HEK293 (cell line): ENCODE measurements around the gene PLP2.

Source experiments
- CTCF ChIA-PET: fragments of 350-600 bp; formaldehyde crosslinking; extraction: SDS; loops from one replicate; lab custom pipeline; 2021; ENCODE audit warnings: antibody characterized with exemption; lab: Yijun Ruan, JAX
- POLR2A ChIA-PET: fragments of 300-600 bp; formaldehyde crosslinking; extraction: SDS; loops from one replicate; lab custom pipeline; 2020; ENCODE audit warnings: antibody characterized with exemption, inconsistent platforms; lab: Yijun Ruan, JAX
- H3K27ac ChIP-seq: fragments of 200-500 bp; sonication (Bioruptor generic); 2 replicates; pipeline ENCODE4 v1.5.1; 2014; ENCODE audit warnings: low read depth, low read length, control low read depth, inconsistent platforms; ENCODE audit errors: extremely low read depth
- H3K36me3 ChIP-seq, 2 experiments: fragments of 200-500 bp in 1 of 2; sonication (Bioruptor generic) in 1 of 2; 1 replicate in 1 of 2; 2 replicates in 1 of 2; pipeline ENCODE4 v1.5.1; 2014 to 2017; ENCODE audit warnings: inconsistent platforms in 2 of 2, low read length in 2 of 2; ENCODE audit not compliant: control insufficient read depth in 2 of 2, insufficient read depth in 1 of 2
- H3K4me1 ChIP-seq: fragments of 200-500 bp; sonication (Bioruptor generic); 2 replicates; pipeline ENCODE4 v1.5.1; 2014; ENCODE audit warnings: mild to moderate bottlenecking, low read length, inconsistent platforms; ENCODE audit not compliant: control insufficient read depth, insufficient read depth
- H3K4me3 ChIP-seq: 2 replicates; pipeline ENCODE4 v1.5.1; 2011; ENCODE audit warnings: low read depth, mild to moderate bottlenecking, control low read depth, low read length, moderate library complexity
- H3K9me3 ChIP-seq: fragments of 200-500 bp; sonication (Bioruptor generic); 2 replicates; pipeline ENCODE4 v1.5.1; 2014; ENCODE audit warnings: low read depth, low read length, inconsistent platforms; ENCODE audit not compliant: control insufficient read depth, insufficient read depth
- AEBP2 ChIP-seq: fragments of 450-650 bp; formaldehyde crosslinking; IDR thresholded peaks from 2 replicates; pipeline ENCODE4 v1.5.1; 2016; ENCODE audit warnings: missing biosample characterization, missing genetic modification characterization, borderline replicate concordance
- FEZF1 ChIP-seq: fragments of 450-650 bp; formaldehyde crosslinking; IDR thresholded peaks from 2 replicates; pipeline ENCODE4 v1.5.1; 2016; ENCODE audit warnings: missing biosample characterization, missing genetic modification characterization
- KLF1 ChIP-seq: fragments of 450-650 bp; formaldehyde crosslinking; IDR thresholded peaks from 2 replicates; pipeline ENCODE4 v1.5.1; 2016; ENCODE audit warnings: missing biosample characterization, missing genetic modification characterization
- KLF10 ChIP-seq: fragments of 450-650 bp; IDR thresholded peaks from 2 replicates; pipeline ENCODE4 v1.5.1; 2018; ENCODE audit warnings: missing biosample characterization, mild to moderate bottlenecking, missing genetic modification characterization
- SETDB1 ChIP-seq: IDR thresholded peaks from one replicate; pipeline ENCODE4 v1.6.1; 2017; ENCODE audit warnings: mild to moderate bottlenecking, low read length, moderate library complexity, mixed read lengths; ENCODE audit not compliant: insufficient read length
- YY1 ChIP-seq: fragments of 450-650 bp; formaldehyde crosslinking; IDR thresholded peaks from 2 replicates; pipeline ENCODE4 v1.5.1; 2018; ENCODE audit warnings: missing biosample characterization, missing genetic modification characterization
- ZBTB1 ChIP-seq: fragments of 450-650 bp; formaldehyde crosslinking; IDR thresholded peaks from 2 replicates; pipeline ENCODE4 v1.5.1; 2016; ENCODE audit warnings: missing biosample characterization, missing genetic modification characterization
- ZBTB20 ChIP-seq: fragments of 450-650 bp; formaldehyde crosslinking; IDR thresholded peaks from 2 replicates; pipeline ENCODE4 v1.5.1; 2016; ENCODE audit warnings: missing biosample characterization, missing genetic modification characterization
- ZFP37 ChIP-seq: fragments of 450-650 bp; formaldehyde crosslinking; IDR thresholded peaks from 2 replicates; pipeline ENCODE4 v1.5.1; 2016; ENCODE audit warnings: missing biosample characterization, missing genetic modification characterization
- ZFP69B ChIP-seq: fragments of 450-650 bp; formaldehyde crosslinking; IDR thresholded peaks from 2 replicates; pipeline ENCODE4 v1.5.1; 2016; ENCODE audit warnings: missing biosample characterization, missing genetic modification characterization
- ZNF132 ChIP-seq: fragments of 450-650 bp; formaldehyde crosslinking; IDR thresholded peaks from 2 replicates; pipeline ENCODE4 v1.5.1; 2017; ENCODE audit warnings: missing biosample characterization, missing genetic modification characterization, borderline replicate concordance
- ZNF133 ChIP-seq: fragments of 450-650 bp; formaldehyde crosslinking; IDR thresholded peaks from 2 replicates; pipeline ENCODE4 v1.5.1; 2016; ENCODE audit warnings: missing biosample characterization, missing genetic modification characterization
- ZNF274 ChIP-seq, 2 experiments: fragments of 200-500 bp in 1 of 2; fragments of 450-650 bp in 1 of 2; sonication (Bioruptor generic) in 1 of 2; formaldehyde crosslinking in 1 of 2; IDR thresholded peaks; 2 replicates each; pipeline versions ENCODE4 v1.5.1 to v1.6.1; 2014 to 2016; ENCODE audit warnings: borderline replicate concordance in 1 of 2, inconsistent platforms in 1 of 2, low read length in 1 of 2, missing biosample characterization in 1 of 2, missing genetic modification characterization in 1 of 2
- ZNF292 ChIP-seq: fragments of 450-650 bp; formaldehyde crosslinking; IDR thresholded peaks from 2 replicates; pipeline ENCODE4 v1.5.1; 2016; ENCODE audit warnings: low read depth, missing biosample characterization, missing genetic modification characterization, borderline replicate concordance
- ZNF350 ChIP-seq: fragments of 450-650 bp; formaldehyde crosslinking; IDR thresholded peaks from 2 replicates; pipeline ENCODE4 v1.5.0; 2017; ENCODE audit warnings: missing biosample characterization, mild to moderate bottlenecking, missing genetic modification characterization
- ZNF366 ChIP-seq: fragments of 450-650 bp; formaldehyde crosslinking; conservative IDR thresholded peaks from 2 replicates; pipeline ENCODE4 v1.5.1; 2016; ENCODE audit warnings: missing biosample characterization, missing genetic modification characterization
- ZNF518A ChIP-seq: fragments of 450-650 bp; formaldehyde crosslinking; conservative IDR thresholded peaks from 2 replicates; pipeline ENCODE4 v1.5.1; 2016; ENCODE audit warnings: low read depth, missing biosample characterization, missing genetic modification characterization
- ZNF624 ChIP-seq: fragments of 450-650 bp; formaldehyde crosslinking; IDR thresholded peaks from 2 replicates; pipeline ENCODE4 v1.5.1; 2017; ENCODE audit warnings: missing biosample characterization, missing genetic modification characterization
- ZNF629 ChIP-seq: fragments of 450-650 bp; formaldehyde crosslinking; IDR thresholded peaks from 2 replicates; pipeline ENCODE4 v1.5.1; 2017; ENCODE audit warnings: missing biosample characterization, missing genetic modification characterization
- ZNF776 ChIP-seq: fragments of 450-650 bp; formaldehyde crosslinking; IDR thresholded peaks from 2 replicates; pipeline ENCODE4 v1.5.0; 2017; ENCODE audit warnings: missing biosample characterization, missing genetic modification characterization, borderline replicate concordance
- ZNF785 ChIP-seq: fragments of 450-650 bp; formaldehyde crosslinking; IDR thresholded peaks from 2 replicates; pipeline ENCODE4 v1.5.1; 2016; ENCODE audit warnings: missing biosample characterization, missing genetic modification characterization
- ZNF830 ChIP-seq: fragments of 450-650 bp; IDR thresholded peaks from 2 replicates; pipeline ENCODE4 v1.5.0; 2018; ENCODE audit warnings: missing biosample characterization, missing genetic modification characterization, low read depth, mild to moderate bottlenecking, moderate library complexity
- ZSCAN16 ChIP-seq: fragments of 450-650 bp; formaldehyde crosslinking; IDR thresholded peaks from 2 replicates; pipeline ENCODE4 v1.5.1; 2016; ENCODE audit warnings: missing biosample characterization, missing genetic modification characterization
- TF ChIP-seq, protein P1 (sequence below): fragments of 450-650 bp; formaldehyde crosslinking; IDR thresholded peaks from 2 replicates; pipeline ENCODE4 v1.5.1; 2016; ENCODE audit warnings: missing biosample characterization, missing genetic modification characterization
- TF ChIP-seq, protein P2 (sequence below): fragments of 450-650 bp; formaldehyde crosslinking; IDR thresholded peaks from 2 replicates; pipeline ENCODE4; 2016; ENCODE audit warnings: missing biosample characterization, missing genetic modification characterization

Gene PLP2

DNA sequence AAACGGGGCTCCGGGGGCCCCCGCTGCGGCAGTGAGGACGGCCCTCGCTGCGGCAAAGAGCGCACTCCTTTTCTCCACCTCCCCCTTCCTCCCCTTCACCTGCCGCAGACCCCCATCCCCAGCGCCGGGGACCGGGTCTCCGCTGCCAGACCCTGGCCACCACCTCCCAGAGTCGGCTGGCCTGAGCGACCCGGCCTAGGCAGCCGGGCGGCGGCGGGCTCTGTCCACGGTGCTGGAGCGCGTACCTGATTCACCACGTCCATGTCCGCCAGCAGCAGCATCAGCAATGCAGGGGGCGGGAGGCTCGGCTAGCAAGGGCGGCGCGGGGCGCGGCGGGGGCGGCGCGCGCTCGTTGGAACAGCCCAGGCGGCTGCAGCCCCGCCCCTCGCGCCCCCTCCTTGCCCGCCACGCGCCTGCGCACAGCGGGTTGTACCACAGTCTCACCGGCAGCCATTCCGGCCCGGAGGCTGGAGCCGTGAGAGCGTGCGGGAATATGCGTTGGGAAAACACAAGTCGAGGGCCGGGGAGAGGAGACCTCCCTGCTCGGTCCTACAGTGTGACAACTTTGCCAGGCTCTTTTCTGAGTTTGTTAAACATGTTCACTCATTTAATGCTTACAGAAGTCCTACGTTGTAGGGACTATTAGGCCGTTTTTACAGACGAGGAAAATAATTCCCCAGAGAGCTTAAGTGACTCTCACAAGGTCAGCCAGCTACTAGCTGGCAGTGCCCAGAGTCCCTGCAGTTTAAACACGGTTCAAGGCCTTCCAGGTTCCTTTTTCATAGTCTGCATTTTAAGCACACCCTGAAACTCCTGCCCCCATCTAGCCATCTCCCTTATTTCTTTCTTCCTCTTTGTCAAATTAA lies 28.4 kb downstream of the PLP2 start, which contains the start of gene SYP (continued):
- TF ChIP-seq, protein P1, sequence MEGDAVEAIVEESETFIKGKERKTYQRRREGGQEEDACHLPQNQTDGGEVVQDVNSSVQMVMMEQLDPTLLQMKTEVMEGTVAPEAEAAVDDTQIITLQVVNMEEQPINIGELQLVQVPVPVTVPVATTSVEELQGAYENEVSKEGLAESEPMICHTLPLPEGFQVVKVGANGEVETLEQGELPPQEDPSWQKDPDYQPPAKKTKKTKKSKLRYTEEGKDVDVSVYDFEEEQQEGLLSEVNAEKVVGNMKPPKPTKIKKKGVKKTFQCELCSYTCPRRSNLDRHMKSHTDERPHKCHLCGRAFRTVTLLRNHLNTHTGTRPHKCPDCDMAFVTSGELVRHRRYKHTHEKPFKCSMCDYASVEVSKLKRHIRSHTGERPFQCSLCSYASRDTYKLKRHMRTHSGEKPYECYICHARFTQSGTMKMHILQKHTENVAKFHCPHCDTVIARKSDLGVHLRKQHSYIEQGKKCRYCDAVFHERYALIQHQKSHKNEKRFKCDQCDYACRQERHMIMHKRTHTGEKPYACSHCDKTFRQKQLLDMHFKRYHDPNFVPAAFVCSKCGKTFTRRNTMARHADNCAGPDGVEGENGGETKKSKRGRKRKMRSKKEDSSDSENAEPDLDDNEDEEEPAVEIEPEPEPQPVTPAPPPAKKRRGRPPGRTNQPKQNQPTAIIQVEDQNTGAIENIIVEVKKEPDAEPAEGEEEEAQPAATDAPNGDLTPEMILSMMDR = no peak
- no peak for TF ChIP-seq ZNF624 (tag by site-specific recombination)
- peak; percentile 97 for TF ChIP-seq KLF10 (tag by site-specific recombination)
- no peak for TF ChIP-seq YY1 (tag by site-specific recombination)
- peak; percentile 60; the same call in 1 of the 2 replicates for TF ChIP-seq ZBTB20
- TF ChIP-seq AEBP2 (tag by site-specific recombination) = no peak
- TF ChIP-seq ZNF274 (IDR thresholded peaks at IDR 0.05; ENCODE audit: low read length) = no peak
- TF ChIP-seq ZNF274 (tag by site-specific recombination; IDR thresholded peaks at IDR 0.05; ENCODE audit: borderline replicate concordance) = no peak
- TF ChIP-seq ZNF350 (tag by site-specific recombination) = no peak
- no peak for TF ChIP-seq ZBTB1 (tag by site-specific recombination)
- peak; percentile 72 for TF ChIP-seq KLF1 (tag by site-specific recombination)

DNA sequence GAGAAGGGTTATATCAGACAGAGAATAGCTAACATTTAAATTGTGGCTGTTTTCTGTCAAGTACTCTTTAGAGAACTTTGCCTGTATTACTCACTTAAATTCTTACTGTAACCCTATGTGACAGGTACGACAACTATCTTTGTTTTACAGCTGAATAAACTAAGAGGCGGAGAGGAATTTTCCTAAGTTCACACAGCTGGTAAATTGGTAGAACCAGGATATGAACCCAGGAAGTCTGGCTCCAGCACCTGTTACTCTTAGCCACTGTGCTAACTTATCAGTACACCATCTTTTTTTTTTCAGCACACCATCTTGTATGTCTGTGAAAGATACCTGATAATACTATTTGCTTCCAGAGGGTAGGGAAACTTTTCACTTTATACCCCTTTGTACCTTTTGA lies 30.3 kb downstream of the PLP2 start:
- no peaks in the 10 kb centered on the region for H3K36me3 ChIP-seq
- H3K4me1 ChIP-seq = no peaks in the 10 kb centered on the region
- ChIA-PET POLR2A (interaction anchor here (0.9 kb wide), 1 partner anchor 11 kb away, joined by 3 read pairs; no protein-coding TSS in a partner anchor), CTCF (interaction anchor here (1.0 kb wide), 1 partner anchor 12 kb away, joined by 3 read pairs; no protein-coding TSS in a partner anchor)
- no peak overlapping the region for H3K27ac ChIP-seq
- H3K4me3 ChIP-seq = no peak overlapping the region
- TF ChIP-seq ZFP37 (tag by site-specific recombination) (no peak), FEZF1 (tag by site-specific recombination) (no peak), ZNF776 (no peak), ZNF292 (tag by site-specific recombination) (no peak), ZNF629 (tag by site-specific recombination) (no peak), SETDB1 (no peak), ZNF785 (tag by site-specific recombination) (no peak), ZNF133 (tag by site-specific recombination) (no peak), ZNF830 (tag by site-specific recombination) (no peak), ZSCAN16 (no peak), ZNF132 (no peak), ZFP69B (tag by site-specific recombination) (no peak), ZNF518A (tag by site-specific recombination) (no peak), ZNF366 (no peak)
- TF ChIP-seq, protein P2, sequence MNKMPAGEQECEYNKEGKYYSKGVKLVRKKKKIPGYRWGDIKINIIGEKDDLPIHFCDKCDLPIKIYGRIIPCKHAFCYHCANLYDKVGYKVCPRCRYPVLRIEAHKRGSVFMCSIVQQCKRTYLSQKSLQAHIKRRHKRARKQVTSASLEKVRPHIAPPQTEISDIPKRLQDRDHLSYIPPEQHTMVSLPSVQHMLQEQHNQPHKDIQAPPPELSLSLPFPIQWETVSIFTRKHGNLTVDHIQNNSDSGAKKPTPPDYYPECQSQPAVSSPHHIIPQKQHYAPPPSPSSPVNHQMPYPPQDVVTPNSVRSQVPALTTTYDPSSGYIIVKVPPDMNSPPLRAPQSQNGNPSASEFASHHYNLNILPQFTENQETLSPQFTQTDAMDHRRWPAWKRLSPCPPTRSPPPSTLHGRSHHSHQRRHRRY = no peak
- TF ChIP-seq, all 188 proteins: peak for 0
- H3K9me3 ChIP-seq = no peaks in the 10 kb centered on the region
